Measurements from ENCODE around the gene RBM44.

DNA sequence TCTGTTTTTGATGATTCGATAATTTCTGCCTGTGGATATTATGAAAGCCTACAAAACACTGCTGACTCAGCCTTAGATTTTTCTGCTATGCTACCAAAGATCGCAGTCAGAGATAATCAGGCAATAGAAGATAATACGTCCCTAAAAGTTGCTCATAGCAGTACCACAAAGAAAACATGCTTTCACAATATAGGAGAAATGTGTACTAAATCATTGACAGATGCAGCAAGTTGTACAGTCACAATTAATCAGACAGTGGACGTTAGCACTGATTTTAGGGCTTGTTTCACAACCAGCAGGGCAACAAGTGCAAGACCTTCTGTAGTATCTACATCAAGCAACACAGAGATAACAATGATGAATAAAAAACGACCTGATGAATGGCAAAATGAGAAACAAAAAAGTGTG lies 19.5 kb downstream of the RBM44 start:
- TF ChIP-seq, protein P1, sequence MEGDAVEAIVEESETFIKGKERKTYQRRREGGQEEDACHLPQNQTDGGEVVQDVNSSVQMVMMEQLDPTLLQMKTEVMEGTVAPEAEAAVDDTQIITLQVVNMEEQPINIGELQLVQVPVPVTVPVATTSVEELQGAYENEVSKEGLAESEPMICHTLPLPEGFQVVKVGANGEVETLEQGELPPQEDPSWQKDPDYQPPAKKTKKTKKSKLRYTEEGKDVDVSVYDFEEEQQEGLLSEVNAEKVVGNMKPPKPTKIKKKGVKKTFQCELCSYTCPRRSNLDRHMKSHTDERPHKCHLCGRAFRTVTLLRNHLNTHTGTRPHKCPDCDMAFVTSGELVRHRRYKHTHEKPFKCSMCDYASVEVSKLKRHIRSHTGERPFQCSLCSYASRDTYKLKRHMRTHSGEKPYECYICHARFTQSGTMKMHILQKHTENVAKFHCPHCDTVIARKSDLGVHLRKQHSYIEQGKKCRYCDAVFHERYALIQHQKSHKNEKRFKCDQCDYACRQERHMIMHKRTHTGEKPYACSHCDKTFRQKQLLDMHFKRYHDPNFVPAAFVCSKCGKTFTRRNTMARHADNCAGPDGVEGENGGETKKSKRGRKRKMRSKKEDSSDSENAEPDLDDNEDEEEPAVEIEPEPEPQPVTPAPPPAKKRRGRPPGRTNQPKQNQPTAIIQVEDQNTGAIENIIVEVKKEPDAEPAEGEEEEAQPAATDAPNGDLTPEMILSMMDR (conservative IDR thresholded peaks at IDR 0.05; ENCODE audit: low read depth, low read length), result no peak
- TF ChIP-seq EZH2 (IDR thresholded peaks at IDR 0.05; ENCODE audit: low read length, unreplicated experiment), result no peak
